Panc1 (cell line): ENCODE measurements around the gene CDSN. TPM values are rescaled to one million over a fixed set of nuclear protein-coding genes. Genes with fewer than 3 reads are reported as not detected.
"Not testable (repeated sequence)": the region's sequence is repeated elsewhere in the genome, so short reads cannot be mapped to it uniquely, and the experiment has no call there.

Source experiments
- ATAC-seq: fragments of 200-7000 bp; cut with Tn5 transposase; 2 replicates; pipeline ENCODE4 v1.9.1; 2020; ENCODE audit warnings: mild to moderate bottlenecking, moderate library complexity
- BruUV-seq: library from RNA; stranded (reverse); fragments of 400-500 nt; replicated peaks from 2 replicates; lab custom pipeline; 2021; lab: Mats Ljungman, UMichigan
- CTCF ChIA-PET: fragments of 300-600 bp; sonication (Branson Sonifier 250); formaldehyde crosslinking; loops from one replicate; lab custom pipeline; 2022; ENCODE audit warnings: antibody characterized with exemption; lab: Charles Lee
- POLR2A ChIA-PET: fragments of 300-600 bp; sonication (Branson Sonifier 250); formaldehyde crosslinking; loops from one replicate; lab custom pipeline; 2022; ENCODE audit warnings: antibody characterized with exemption; lab: Charles Lee
- DNase-seq: peaks from one replicate; pipeline ENCODE4 v3.0.0-alpha.2; 2010; ENCODE audit warnings: low read depth, low spot score
- H3K27ac ChIP-seq: 2 replicates; pipeline ENCODE4 v1.5.1; 2011; ENCODE audit warnings: mild to moderate bottlenecking, low read length, inconsistent platforms
- H3K27me3 ChIP-seq: fragments of 200-500 bp; sonication (Bioruptor generic); 2 replicates; pipeline ENCODE4 v1.6.0; 2014; ENCODE audit warnings: low read length, inconsistent platforms; ENCODE audit not compliant: control insufficient read depth, insufficient read depth
- H3K36me3 ChIP-seq: fragments of 200-500 bp; sonication (Bioruptor generic); 2 replicates; pipeline ENCODE4 v1.5.1; 2014; ENCODE audit warnings: inconsistent platforms, mild to moderate bottlenecking, low read length, moderate library complexity; ENCODE audit not compliant: control insufficient read depth, insufficient read depth
- H3K4me1 ChIP-seq: 2 replicates; pipeline ENCODE4 v1.5.1; 2011; ENCODE audit warnings: inconsistent platforms, mild to moderate bottlenecking, low read length, moderate library complexity; ENCODE audit not compliant: control insufficient read depth, insufficient read depth
- H3K4me3 ChIP-seq, 2 experiments: 2 replicates each; pipeline ENCODE4 v1.5.1; 2011 to 2012; ENCODE audit warnings: low read depth in 2 of 2, low read length in 2 of 2, mild to moderate bottlenecking in 2 of 2, inconsistent platforms in 1 of 2, moderate library complexity in 1 of 2
- H3K9me3 ChIP-seq: fragments of 200-500 bp; sonication (Bioruptor generic); 2 replicates; pipeline ENCODE4 v1.5.1; 2014; ENCODE audit warnings: low read depth, mild to moderate bottlenecking, inconsistent platforms, low read length, moderate library complexity; ENCODE audit not compliant: control insufficient read depth, insufficient read depth
- CTCF ChIP-seq: fragments of 450-650 bp; IDR thresholded peaks from 2 replicates; pipeline ENCODE4 v1.5.1; 2017; ENCODE audit warnings: mild to moderate bottlenecking
- POLR2AphosphoS5 ChIP-seq: IDR thresholded peaks from 2 replicates; pipeline ENCODE4 v1.6.1; 2012; ENCODE audit warnings: mild to moderate bottlenecking, low read depth, low read length, moderate library complexity
- REST ChIP-seq, 2 experiments: IDR thresholded peaks; 2 replicates each; pipeline ENCODE4 v1.6.1; 2011 to 2012; ENCODE audit warnings: low read depth in 2 of 2, control low read depth in 1 of 2, low read length in 1 of 2, mild to moderate bottlenecking in 1 of 2, moderate library complexity in 1 of 2; ENCODE audit not compliant: insufficient read depth in 1 of 2
- SIN3A ChIP-seq: IDR thresholded peaks from 2 replicates; pipeline ENCODE4 v1.6.1; 2012; ENCODE audit warnings: low read depth, mild to moderate bottlenecking, low read length, moderate library complexity, borderline replicate concordance; ENCODE audit not compliant: insufficient read depth
- TCF7L2 ChIP-seq: IDR thresholded peaks from 2 replicates; pipeline ENCODE4 v1.6.1; 2011; ENCODE audit warnings: mild to moderate bottlenecking, low read depth, low read length, inconsistent platforms
- in situ Hi-C: cut with HindIII; loops from 2 replicates; pipeline ENCODE4 v1.10.0; 2016; ENCODE audit warnings: low sequenced_read_pairs, low pct_unique_long_range_greater_than_20kb
- intact Hi-C: fragments of 100-400 bp; cut with micrococcal nuclease; formaldehyde crosslinking; loops from one replicate; pipeline ENCODE4 v1.10.0; 2022; ENCODE audit not compliant: unreplicated experiment
- total RNA-seq: library from RNA; stranded (reverse); gene quantifications from one replicate; pipeline ENCODE4 v1.2.1, GENCODE V29; 2021; ENCODE audit not compliant: unreplicated experiment

The CDSN gene
- total RNA-seq, 1 experiment from 2014 or later: not detected

- in situ Hi-C loops, H3K27ac ChIP-seq, H3K36me3 ChIP-seq, DNase-seq, H3K9me3 ChIP-seq, H3K4me3 ChIP-seq, BruUV-seq, H3K27me3 ChIP-seq, POLR2A ChIA-PET, CTCF ChIA-PET, intact Hi-C loops, H3K4me1 ChIP-seq: not testable (repeated sequence)
- 0 out of 2 replicates have a peak, but pooled peaks have one; percentile 8 for ATAC-seq
Observed at GRCh38 chr6:31164475-31165063, 44.3 kb upstream of the CDSN start.

- no peak for DNase-seq
- ChIA-PET CTCF (no interaction called here), POLR2A (interaction anchor here (0.6 kb wide), 1 partner anchor 25 kb away, joined by 3 read pairs; the partner anchor contains the start of gene PSORS1C2)
- no peak overlapping the region for H3K27ac ChIP-seq
- ATAC-seq: no peak
- H3K9me3 ChIP-seq: no peaks in the 10 kb centered on the region
- no peaks in the 10 kb centered on the region for H3K36me3 ChIP-seq
- H3K4me1 ChIP-seq: peaks cover 9% of the 10 kb centered on the region
- no peak overlapping the region for H3K4me3 ChIP-seq
- in situ Hi-C loops: no loop called here
- H3K27me3 ChIP-seq: no peaks in the 10 kb centered on the region
- intact Hi-C loops: no loop called here
- TF ChIP-seq POLR2AphosphoS5: no peak
- TF ChIP-seq TCF7L2: no peak
- no peak for TF ChIP-seq CTCF
- no peak for TF ChIP-seq REST (IDR thresholded peaks at IDR 0.05; ENCODE audit: insufficient read depth in 1 of 2, low read depth in 2 of 2, low read length in 1 of 2)
- no peak for TF ChIP-seq SIN3A
- no TSS peak for BruUV-seq
Observed at GRCh38 chr6:31163922-31164321, 43.7 kb upstream of the CDSN start.

GRCh38 chr6:31162463-31163165, 42.4 kb upstream of the CDSN start:
- BruUV-seq: no TSS peak
- no peak for ATAC-seq
- CTCF ChIA-PET: no interaction called here

More at GRCh38 chr6:31162463-31163165, 42.4 kb upstream of the CDSN start:
- TF ChIP-seq TCF7L2: no peak
- no peak for TF ChIP-seq POLR2AphosphoS5
- TF ChIP-seq SIN3A: no peak
- TF ChIP-seq CTCF: no peak
- no peak for TF ChIP-seq REST (IDR thresholded peaks at IDR 0.05; ENCODE audit: insufficient read depth in 1 of 2, low read depth in 2 of 2, low read length in 1 of 2)
- Histone ChIP-seq H3K4me3 (no peak overlapping the region), H3K4me1 (peaks cover 9% of the 10 kb centered on the region), H3K27ac (no peak overlapping the region), H3K27me3 (no peaks in the 10 kb centered on the region), H3K36me3 (no peaks in the 10 kb centered on the region; the same call in 1 of the 2 replicates), H3K9me3 (no peaks in the 10 kb centered on the region)
- intact Hi-C loops: no loop called here
- no peak for DNase-seq
- in situ Hi-C loops: no loop called here
- POLR2A ChIA-PET: no interaction called here
